SU-DHL-6 (cell line): ENCODE data around the gene SLC3A2.
"Not testable (repeated sequence)": the region's sequence is repeated elsewhere in the genome, so short reads cannot be mapped to it uniquely, and the experiment has no call there.

Experiments
- H2AFZ ChIP-seq: fragments of 200-600 bp; sonication (generic); 2 replicates; pipeline ENCODE4 v1.6.1; 2014; ENCODE audit warnings: low read depth, mild to moderate bottlenecking, moderate library complexity, mixed read lengths, antibody characterized with exemption, low read length; ENCODE audit not compliant: severe bottlenecking
- H3F3A ChIP-seq: fragments of 200-600 bp; shearing (Covaris generic); 2 replicates; pipeline ENCODE4 v1.6.0; 2016; ENCODE audit warnings: antibody characterized with exemption, mild to moderate bottlenecking; ENCODE audit not compliant: insufficient read depth
- H3K27ac ChIP-seq: fragments of 200-600 bp; sonication (generic); 2 replicates; pipeline ENCODE4 v1.5.1; 2016; ENCODE audit warnings: low read depth, mild to moderate bottlenecking, low read length, moderate library complexity, mixed read lengths
- H3K27me3 ChIP-seq: fragments of 200-600 bp; sonication (generic), shearing (Covaris generic); 2 replicates; pipeline ENCODE4 v1.6.0; 2014; ENCODE audit warnings: mild to moderate bottlenecking, low read length
- H3K36me3 ChIP-seq: fragments of 200-600 bp; sonication (generic); 2 replicates; pipeline ENCODE4 v1.6.1; 2014; ENCODE audit warnings: mild to moderate bottlenecking, low read length, mixed read lengths
- H3K4me2 ChIP-seq: fragments of 300-600, 200-600 bp; shearing (Covaris generic), sonication (generic); 2 replicates; pipeline ENCODE4 v1.6.0; 2014; ENCODE audit warnings: low read length, low read depth, mild to moderate bottlenecking; ENCODE audit not compliant: poor library complexity, severe bottlenecking
- H3K4me3 ChIP-seq: fragments of 200-600 bp; sonication (generic); 2 replicates; pipeline ENCODE4 v1.5.1; 2014; ENCODE audit warnings: antibody characterized with exemption, low read length, mild to moderate bottlenecking, mixed read lengths; ENCODE audit not compliant: insufficient read depth, poor library complexity, severe bottlenecking
- H3K79me2 ChIP-seq: fragments of 200-600 bp; sonication (generic); 2 replicates; pipeline ENCODE4 v1.6.1; 2014; ENCODE audit warnings: mild to moderate bottlenecking, low read length, moderate library complexity; ENCODE audit not compliant: insufficient read depth
- H3K9ac ChIP-seq: fragments of 200-600 bp; sonication (generic); 2 replicates; pipeline ENCODE4 v1.7.0; 2014; ENCODE audit warnings: mild to moderate bottlenecking, low read length
- H3K9me2 ChIP-seq: fragments of 200-600 bp; sonication (generic); replicated peaks from 2 replicates; pipeline ENCODE4 v1.6.1; 2014; ENCODE audit warnings: low read length; ENCODE audit not compliant: insufficient read depth
- H3K9me3 ChIP-seq: fragments of 200-600 bp; sonication (generic); 2 replicates; pipeline ENCODE4 v1.6.1; 2014; ENCODE audit warnings: low read length, mixed read lengths; ENCODE audit not compliant: insufficient read depth
- H4K20me1 ChIP-seq: fragments of 200-600 bp; sonication (generic); 2 replicates; pipeline ENCODE4 v1.6.1; 2014; ENCODE audit warnings: low read depth, mild to moderate bottlenecking, antibody characterized with exemption, low read length, moderate library complexity, mixed read lengths
- CTCF ChIP-seq: fragments of 200-600 bp; sonication (generic); IDR thresholded peaks from one replicate; pipeline ENCODE4 v1.5.1; 2017; ENCODE audit warnings: antibody characterized with exemption, mild to moderate bottlenecking, low read length, moderate library complexity; ENCODE audit not compliant: insufficient read depth, poor library complexity, severe bottlenecking
- EZH2phosphoT487 ChIP-seq: fragments of 200-600 bp; sonication (generic), shearing (Covaris generic); conservative IDR thresholded peaks from 2 replicates; pipeline ENCODE4 v1.6.1; 2018; ENCODE audit warnings: mild to moderate bottlenecking, antibody characterized with exemption, low read length, moderate library complexity, mixed read lengths

SLC3A2 gene

GRCh38 chr11:62858201-62858600 is 22.5 kb upstream of the SLC3A2 start:
- Histone ChIP-seq H3K9me2 (no peaks in the 10 kb centered on the region), H3K79me2 (peaks cover 92% of the 10 kb centered on the region), H3K27ac (peak overlapping the region; percentile 75), H3K4me3 (peak overlapping the region; percentile 78), H2AFZ (no peak overlapping the region), H3F3A (peaks cover 51% of the 10 kb centered on the region), H3K4me2 (peak overlapping the region; percentile 99), H3K9me3 (no peaks in the 10 kb centered on the region), H4K20me1 (peaks cover 21% of the 10 kb centered on the region), H3K9ac (peak overlapping the region; percentile 99), H3K27me3 (no peaks in the 10 kb centered on the region), H3K36me3 (peaks cover 23% of the 10 kb centered on the region)
- TF ChIP-seq EZH2phosphoT487 (no peak), CTCF (no peak)

GRCh38 chr11:62859281-62859703 is 21.4 kb upstream of the SLC3A2 start:
- peaks cover 93% of the 10 kb centered on the region for H3K79me2 ChIP-seq
- peak overlapping the region; percentile 73 for H3K27ac ChIP-seq
- H4K20me1 ChIP-seq: peaks cover 16% of the 10 kb centered on the region
- H3K27me3 ChIP-seq, H3K9me3 ChIP-seq, H3K9me2 ChIP-seq, H2AFZ ChIP-seq: not testable (repeated sequence)
- peak overlapping the region; percentile 99 for H3K4me2 ChIP-seq
- peak overlapping the region; percentile 99 for H3K9ac ChIP-seq
- peaks cover 40% of the 10 kb centered on the region for H3F3A ChIP-seq
- peaks cover 13% of the 10 kb centered on the region for H3K36me3 ChIP-seq
- H3K4me3 ChIP-seq: peak overlapping the region; percentile 43

- TF ChIP-seq EZH2phosphoT487 (no peak), CTCF (no peak)
- peak overlapping the region; percentile 99 for H3K4me2 ChIP-seq
- peak overlapping the region; percentile 29 for H3K9ac ChIP-seq
- H3K79me2 ChIP-seq: peaks cover 96% of the 10 kb centered on the region
- no peak overlapping the region for H2AFZ ChIP-seq
- H3F3A ChIP-seq: peaks cover 26% of the 10 kb centered on the region
- peaks cover 8% of the 10 kb centered on the region; the same call in 1 of the 2 replicates for H4K20me1 ChIP-seq
- H3K27ac ChIP-seq: peak overlapping the region; percentile 73
- no peaks in the 10 kb centered on the region for H3K9me2 ChIP-seq
- no peaks in the 10 kb centered on the region for H3K9me3 ChIP-seq
- H3K27me3 ChIP-seq: no peaks in the 10 kb centered on the region
- H3K4me3 ChIP-seq: no peak overlapping the region
- peaks cover 4% of the 10 kb centered on the region; the same call in 1 of the 2 replicates for H3K36me3 ChIP-seq
Measured at GRCh38 chr11:62860835-62861563, 19.7 kb upstream of the SLC3A2 start.

GRCh38 chr11:62861564-62862192 is 19.0 kb upstream of the SLC3A2 start:
- Histone ChIP-seq H3K4me2 (peak overlapping the region; percentile 99), H3F3A (peaks cover 26% of the 10 kb centered on the region), H3K27ac (peak overlapping the region; percentile 73), H3K9ac (peak overlapping the region; percentile 29), H3K79me2 (peaks cover 96% of the 10 kb centered on the region)
- H3K36me3 ChIP-seq, H4K20me1 ChIP-seq, H3K9me2 ChIP-seq, H3K9me3 ChIP-seq, H3K27me3 ChIP-seq, H3K4me3 ChIP-seq, H2AFZ ChIP-seq: not testable (repeated sequence)
